Endothelial cell of umbilical vein (primary cell): Measurements from ENCODE around the gene CCDC144A. TPM values are rescaled to one million over a fixed set of nuclear protein-coding genes. Genes with fewer than 3 reads are reported as not detected.
"Not testable (repeated sequence)": the region's sequence is repeated elsewhere in the genome, so short reads cannot be mapped to it uniquely, and the experiment has no call there.

Experiments
- BruUV-seq: library from RNA; stranded (reverse); fragments of 400-500 nt; replicated peaks from 2 replicates; lab custom pipeline; 2021; lab: Mats Ljungman, UMichigan
- CTCF ChIA-PET: fragments of 300-600, 350-600 bp; sonication (Branson Sonifier 250); formaldehyde crosslinking; loops from one replicate; lab custom pipeline; 2021; ENCODE audit warnings: antibody characterized with exemption, inconsistent platforms; lab: Charles Lee
- POLR2A ChIA-PET: fragments of 300-600, 350-600 bp; sonication (Branson Sonifier 250); formaldehyde crosslinking; loops from one replicate; lab custom pipeline; 2021; ENCODE audit warnings: antibody characterized with exemption, inconsistent platforms; lab: Charles Lee
- DNase-seq: peaks from one replicate; pipeline ENCODE4 v3.0.0-alpha.2; 2011; ENCODE audit warnings: low read depth, low spot score
- FAIRE-seq: peaks from 2 replicates; lab custom pipeline; 2011; peaks lifted over from hg19 to GRCh38; lab: Jason Lieb, UNC
- H2AFZ ChIP-seq: 2 replicates; pipeline ENCODE4 v1.6.0; 2012; ENCODE audit warnings: low read depth, low read length, control low read depth, inconsistent platforms
- H3K27ac ChIP-seq: 2 replicates; pipeline ENCODE4 v1.5.1; 2011; ENCODE audit warnings: low read depth, mild to moderate bottlenecking, control low read depth, low read length, moderate library complexity; ENCODE audit not compliant: insufficient read depth
- H3K27me3 ChIP-seq, 2 experiments: 2 replicates each; pipeline versions ENCODE4 v1.6.0 to v1.6.1; 2011; ENCODE audit warnings: low read length in 2 of 2, mixed read lengths in 1 of 2; ENCODE audit not compliant: control insufficient read depth in 2 of 2, insufficient read depth in 2 of 2
- H3K36me3 ChIP-seq, 2 experiments: 2 replicates in 1 of 2; 3 replicates in 1 of 2; pipeline ENCODE4 v1.5.1; 2011; ENCODE audit warnings: low read length in 2 of 2, mild to moderate bottlenecking in 1 of 2, moderate library complexity in 1 of 2; ENCODE audit not compliant: control insufficient read depth in 2 of 2, insufficient read depth in 2 of 2; ENCODE audit errors: extremely low read depth in 1 of 2
- H3K4me1 ChIP-seq: 3 replicates; pipeline ENCODE4 v1.5.1; 2011; ENCODE audit warnings: mild to moderate bottlenecking, low read length; ENCODE audit not compliant: control insufficient read depth, insufficient read depth; ENCODE audit errors: extremely low read depth
- H3K4me2 ChIP-seq: 2 replicates; pipeline ENCODE4 v1.6.1; 2011; ENCODE audit warnings: low read length, control low read depth, mixed read lengths; ENCODE audit not compliant: insufficient read depth
- H3K4me3 ChIP-seq, 3 experiments: fragments of 200-600 bp in 1 of 3; sonication (generic), shearing (Covaris generic) in 1 of 3; replicated peaks in 1 of 3; 2 replicates each; pipeline ENCODE4 v1.5.1; 2011 to 2016; ENCODE audit warnings: control low read depth in 3 of 3, low read length in 3 of 3, mild to moderate bottlenecking in 2 of 3, inconsistent platforms in 1 of 3, low read depth in 1 of 3, moderate library complexity in 1 of 3; ENCODE audit not compliant: insufficient read depth in 1 of 3
- H3K79me2 ChIP-seq: 2 replicates; pipeline ENCODE4 v1.6.0; 2012; ENCODE audit warnings: low read length, inconsistent platforms; ENCODE audit not compliant: control insufficient read depth, insufficient read depth
- H3K9ac ChIP-seq: replicated peaks from 2 replicates; pipeline ENCODE3; 2011; ENCODE audit warnings: low read length, control low read depth; ENCODE audit not compliant: insufficient read depth; ENCODE audit errors: extremely low read depth
- H3K9me1 ChIP-seq: replicated peaks from 3 replicates; pipeline ENCODE4 v1.6.0; 2011; ENCODE audit warnings: mild to moderate bottlenecking, low read length; ENCODE audit not compliant: control insufficient read depth, insufficient read depth; ENCODE audit errors: extremely low read depth
- H3K9me3 ChIP-seq: replicated peaks from 2 replicates; pipeline ENCODE4 v1.5.1; 2012; ENCODE audit warnings: low read length, inconsistent platforms; ENCODE audit not compliant: control insufficient read depth, insufficient read depth
- H4K20me1 ChIP-seq: replicated peaks from 2 replicates; pipeline ENCODE3; 2011; ENCODE audit warnings: mild to moderate bottlenecking, low read length; ENCODE audit not compliant: control insufficient read depth, insufficient read depth; ENCODE audit errors: extremely low read depth
- dilution Hi-C: fragments of 300-500 bp; cut with MboI; formaldehyde crosslinking; loops from one replicate; pipeline ENCODE4 v1.15.0; 2019; ENCODE audit warnings: low sequenced_read_pairs; ENCODE audit not compliant: extremely low pct_ligation_motif_present
- intact Hi-C: fragments of 100-400 bp; cut with micrococcal nuclease; formaldehyde crosslinking; loops from one replicate; pipeline ENCODE4 v1.10.0; 2022
- polyA plus RNA-seq, 4 experiments: library from polyadenylated mRNA; depleted of rRNA in 3 of 4; stranded (reverse) in 3 of 4; unstranded in 1 of 4; fragments of >200 nt; gene quantifications; 2 replicates each; pipeline versions ENCODE4 v1.2.1 to v1.2.3, GENCODE V29; 2011 to 2012; ENCODE audit warnings: missing spikeins in 1 of 4
- total RNA-seq: library from RNA; stranded (reverse); gene quantifications from 2 replicates; pipeline ENCODE4 v1.2.3, GENCODE V29; 2021

Gene CCDC144A
- total and polyA plus RNA-seq, 2 donors (not counting 3 experiments of a cell fraction or from before 2014, with no cell fraction given) = 0.27 to 7.4 TPM

DNA sequence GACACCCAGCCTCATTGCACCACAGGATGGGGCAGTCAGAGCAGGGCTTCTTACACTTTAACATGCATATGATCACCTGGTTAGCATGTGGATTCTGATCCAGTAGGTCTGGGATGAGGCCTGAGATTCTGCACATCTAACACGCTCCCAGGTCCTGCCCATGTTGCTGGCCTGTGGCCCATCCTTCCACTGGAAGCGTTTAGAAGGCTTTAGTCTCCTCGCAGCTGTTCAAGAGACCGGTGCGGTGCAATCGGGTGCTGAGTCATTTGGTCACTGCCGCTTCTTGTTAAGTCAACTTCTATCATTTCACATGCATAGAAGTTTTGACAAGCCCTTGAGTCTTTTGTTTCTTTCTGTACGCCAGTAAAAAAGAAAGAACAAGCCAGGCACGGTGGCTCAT lies 117.6 kb downstream of the CCDC144A start:
- DNase-seq, intact Hi-C loops, H3K4me2 ChIP-seq, FAIRE-seq, H2AFZ ChIP-seq, dilution Hi-C loops, H3K27me3 ChIP-seq, BruUV-seq, POLR2A ChIA-PET, H3K27ac ChIP-seq, H3K79me2 ChIP-seq, H3K9me3 ChIP-seq, H3K4me3 ChIP-seq, H4K20me1 ChIP-seq, H3K9me1 ChIP-seq, H3K36me3 ChIP-seq, H3K4me1 ChIP-seq, H3K9ac ChIP-seq, CTCF ChIA-PET: not testable (repeated sequence)

DNA sequence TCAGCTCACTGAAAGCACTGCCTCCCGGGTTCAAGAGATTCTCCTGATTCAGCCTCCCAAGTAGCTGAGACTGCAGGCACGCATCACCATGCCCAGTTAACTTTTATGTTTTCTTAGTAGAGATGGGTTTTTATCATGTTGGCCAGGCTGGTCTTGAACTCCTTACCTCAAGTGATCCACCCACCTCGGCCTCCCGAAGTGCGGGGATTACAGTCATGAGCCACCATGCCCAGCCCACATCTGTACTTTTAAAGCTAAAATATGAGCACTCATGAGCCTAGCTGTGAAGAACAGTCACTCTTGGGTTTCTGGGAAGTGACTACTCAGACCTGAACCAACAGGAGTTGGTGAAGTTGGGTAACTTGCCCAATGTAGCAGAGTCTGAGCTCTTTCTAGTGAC lies 120.2 kb downstream of the CCDC144A start:
- DNase-seq, H3K4me1 ChIP-seq, dilution Hi-C loops, H3K9ac ChIP-seq, H3K27me3 ChIP-seq, H3K9me3 ChIP-seq, BruUV-seq, H3K4me2 ChIP-seq, H3K27ac ChIP-seq, H3K9me1 ChIP-seq, POLR2A ChIA-PET, FAIRE-seq, H3K4me3 ChIP-seq, CTCF ChIA-PET, H2AFZ ChIP-seq, intact Hi-C loops, H4K20me1 ChIP-seq, H3K79me2 ChIP-seq, H3K36me3 ChIP-seq: not testable (repeated sequence)

DNA sequence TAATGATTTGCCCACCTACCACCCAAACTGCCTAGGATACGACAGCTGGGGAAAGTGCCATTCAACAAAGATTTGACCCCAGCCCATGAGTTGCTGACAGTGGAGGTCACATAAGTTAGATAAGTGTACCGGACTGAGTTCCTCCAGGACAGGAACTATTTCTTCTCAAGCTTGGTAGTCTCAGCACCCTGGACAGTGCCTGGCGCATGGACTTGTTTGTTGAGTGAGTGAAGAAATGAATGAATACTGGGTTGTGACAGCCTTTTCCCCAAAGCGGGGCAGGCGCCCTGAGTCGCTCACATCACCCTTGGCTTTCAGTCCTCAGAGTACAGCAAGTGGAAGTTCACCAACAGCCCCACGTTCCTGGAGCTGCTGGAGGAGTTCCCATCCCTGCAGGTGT lies 122.1 kb downstream of the CCDC144A start:
- intact Hi-C loops, H3K27ac ChIP-seq, H2AFZ ChIP-seq, H3K4me3 ChIP-seq, H3K79me2 ChIP-seq, H3K4me1 ChIP-seq, H3K9ac ChIP-seq, H3K36me3 ChIP-seq, H3K9me1 ChIP-seq, FAIRE-seq, POLR2A ChIA-PET, dilution Hi-C loops, H3K27me3 ChIP-seq, CTCF ChIA-PET, BruUV-seq, H3K9me3 ChIP-seq, H4K20me1 ChIP-seq, H3K4me2 ChIP-seq: not testable (repeated sequence)
- DNase-seq = peak; percentile 27
